Brain microvascular endothelial cell (primary cell): ENCODE measurements around the gene DNTT.

Experiments used
- DNase-seq: peaks from one replicate; pipeline ENCODE4 v3.0.0-alpha.2; 2020
- H3K27ac ChIP-seq: fragments of 250-450 bp; sonication (Bioruptor Pico); 2 replicates; pipeline ENCODE4 v1.5.1; 2020; ENCODE audit warnings: mild to moderate bottlenecking, moderate library complexity
- H3K27me3 ChIP-seq: fragments of 250-450 bp; sonication (Bioruptor Pico); replicated peaks from 2 replicates; pipeline ENCODE4 v1.5.1; 2020; ENCODE audit warnings: mild to moderate bottlenecking
- H3K36me3 ChIP-seq: fragments of 250-450 bp; sonication (Bioruptor Pico); replicated peaks from 2 replicates; pipeline ENCODE4 v1.5.1; 2020; ENCODE audit warnings: mild to moderate bottlenecking
- H3K4me3 ChIP-seq: 2 replicates; pipeline ENCODE4 v1.5.1; 2011; ENCODE audit warnings: low read depth, mild to moderate bottlenecking, control low read depth, low read length, moderate library complexity
- in situ Hi-C: cut with HindIII; loops from 2 replicates; pipeline ENCODE4 v1.10.0; 2017; ENCODE audit warnings: low sequenced_read_pairs, low pct_ligation_motif_present
- TF ChIP-seq, protein P1 (sequence below): IDR thresholded peaks from 2 replicates; pipeline ENCODE4 v1.5.1; 2011; ENCODE audit warnings: low read depth, mild to moderate bottlenecking, moderate library complexity, low read length, control low read depth, inconsistent platforms; ENCODE audit errors: missing control alignments

The DNTT gene

DNA sequence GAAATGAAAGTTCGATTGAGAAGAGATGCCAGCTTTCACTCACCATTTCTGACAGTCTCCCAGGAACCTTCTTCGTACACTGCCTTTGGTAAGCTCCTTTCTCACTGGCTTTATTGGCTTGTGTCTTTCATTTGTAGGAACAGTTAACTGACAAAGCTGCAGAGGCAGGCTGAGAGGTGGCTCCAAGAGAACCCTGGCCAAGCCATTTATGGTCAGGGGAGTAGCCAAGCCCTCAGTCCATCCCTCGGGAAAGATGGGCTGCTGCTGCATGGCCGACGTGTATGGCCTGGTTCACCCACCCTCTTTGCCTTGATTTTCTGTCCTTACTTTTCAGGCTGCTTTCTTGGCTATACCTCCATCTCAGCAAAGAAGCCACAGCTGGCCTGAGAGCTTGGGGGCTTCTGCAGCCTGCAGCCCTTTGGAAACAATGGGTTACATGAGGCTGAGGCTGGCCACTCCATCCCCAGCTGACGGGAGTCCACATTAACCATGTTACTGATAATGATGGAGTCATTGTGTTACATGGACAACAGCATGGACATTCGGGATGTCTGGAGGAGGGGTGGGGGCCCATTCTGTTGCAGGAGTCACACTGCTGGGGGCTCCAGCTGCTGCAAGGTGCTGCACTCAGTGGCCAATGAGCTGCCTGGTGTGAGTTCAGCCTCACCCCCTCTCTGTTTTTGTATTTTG lies 54.8 kb downstream of the DNTT start, which contains the start of gene OPALIN:
OPALIN (minus strand) TSS at position 152 of the 690 bp plus-strand sequence; CDS start at position 46, 106 bp downstream.
- Histone ChIP-seq H3K27ac (no peak within 1 kb of the TSS), H3K4me3 (no peak within 1 kb of the TSS), H3K36me3 (no peaks in the 10 kb centered on the region), H3K27me3 (no peaks in the 10 kb centered on the region)
- TF ChIP-seq, protein P1, sequence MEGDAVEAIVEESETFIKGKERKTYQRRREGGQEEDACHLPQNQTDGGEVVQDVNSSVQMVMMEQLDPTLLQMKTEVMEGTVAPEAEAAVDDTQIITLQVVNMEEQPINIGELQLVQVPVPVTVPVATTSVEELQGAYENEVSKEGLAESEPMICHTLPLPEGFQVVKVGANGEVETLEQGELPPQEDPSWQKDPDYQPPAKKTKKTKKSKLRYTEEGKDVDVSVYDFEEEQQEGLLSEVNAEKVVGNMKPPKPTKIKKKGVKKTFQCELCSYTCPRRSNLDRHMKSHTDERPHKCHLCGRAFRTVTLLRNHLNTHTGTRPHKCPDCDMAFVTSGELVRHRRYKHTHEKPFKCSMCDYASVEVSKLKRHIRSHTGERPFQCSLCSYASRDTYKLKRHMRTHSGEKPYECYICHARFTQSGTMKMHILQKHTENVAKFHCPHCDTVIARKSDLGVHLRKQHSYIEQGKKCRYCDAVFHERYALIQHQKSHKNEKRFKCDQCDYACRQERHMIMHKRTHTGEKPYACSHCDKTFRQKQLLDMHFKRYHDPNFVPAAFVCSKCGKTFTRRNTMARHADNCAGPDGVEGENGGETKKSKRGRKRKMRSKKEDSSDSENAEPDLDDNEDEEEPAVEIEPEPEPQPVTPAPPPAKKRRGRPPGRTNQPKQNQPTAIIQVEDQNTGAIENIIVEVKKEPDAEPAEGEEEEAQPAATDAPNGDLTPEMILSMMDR, result no peak
- no peak for DNase-seq
- in situ Hi-C loops, result no loop called here

DNA sequence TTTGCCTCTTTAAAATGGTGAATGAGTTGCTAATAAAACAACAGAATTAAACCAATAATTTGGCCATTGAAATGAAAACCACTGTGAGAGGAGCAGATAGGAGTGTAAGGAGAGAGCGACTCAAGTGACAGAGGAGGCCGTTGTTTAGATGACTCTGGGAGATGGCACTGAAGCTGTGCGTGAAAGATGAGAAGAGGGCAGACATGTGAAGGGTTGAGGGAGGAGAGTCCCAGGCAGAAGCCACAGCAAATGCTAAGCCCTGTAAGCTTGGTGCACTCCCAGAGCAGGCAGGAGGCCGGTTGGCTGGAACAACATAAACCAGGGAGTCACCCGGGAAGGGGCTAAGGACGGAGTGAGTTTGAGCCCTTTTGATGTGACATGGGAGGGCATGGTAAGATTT lies 55.4 kb downstream of the DNTT start:
- no peak for DNase-seq
- Histone ChIP-seq H3K4me3 (no peak overlapping the region), H3K27ac (no peak overlapping the region), H3K36me3 (no peaks in the 10 kb centered on the region), H3K27me3 (no peaks in the 10 kb centered on the region)
- TF ChIP-seq, protein P1, result no peak
- in situ Hi-C loops, result no loop called here

DNA sequence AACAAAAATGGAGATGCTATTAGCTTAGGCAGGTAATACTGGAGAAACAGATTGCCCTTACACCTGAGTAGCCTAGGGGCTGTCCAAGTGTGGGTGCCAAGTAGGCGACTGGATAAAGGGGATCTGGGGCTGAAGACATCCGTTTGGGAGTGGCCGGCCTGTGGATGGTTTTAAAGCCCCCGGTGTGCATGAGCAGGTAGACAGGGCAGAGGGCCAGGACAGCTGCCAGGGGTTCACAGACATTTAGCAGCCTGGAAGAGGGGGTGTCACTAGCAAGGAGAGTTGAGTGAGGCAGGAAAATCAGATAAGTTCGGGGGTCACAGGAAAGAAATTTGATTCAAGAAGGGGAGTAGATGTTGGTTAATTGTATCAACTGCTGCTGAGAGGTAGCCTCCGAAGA lies 56.1 kb downstream of the DNTT start:
- no peaks in the 10 kb centered on the region for H3K36me3 ChIP-seq
- in situ Hi-C loops, result no loop called here
- H3K4me3 ChIP-seq, result no peak overlapping the region
- no peak overlapping the region for H3K27ac ChIP-seq
- DNase-seq, result no peak
- H3K27me3 ChIP-seq, result no peaks in the 10 kb centered on the region
- TF ChIP-seq, protein P1, result no peak

DNA sequence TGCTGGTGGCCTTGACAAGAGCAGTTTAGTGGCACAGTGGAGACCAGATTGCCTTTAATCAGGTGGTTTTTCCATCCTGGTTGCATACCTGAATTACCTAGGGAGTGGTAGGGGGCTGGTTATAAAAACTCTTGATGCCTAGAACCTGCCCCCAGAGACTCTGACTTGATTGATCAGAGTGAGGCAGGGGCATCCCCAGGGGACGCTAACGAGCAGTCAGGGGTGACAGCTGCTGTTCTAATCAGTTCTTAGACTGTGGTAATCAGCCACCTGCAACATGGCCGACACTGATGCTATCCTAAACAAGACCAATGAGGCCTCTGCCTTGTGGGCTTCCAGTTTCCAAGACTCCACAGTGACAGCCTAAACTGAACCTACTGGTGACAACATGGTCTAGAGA lies 56.5 kb downstream of the DNTT start:
- TF ChIP-seq, protein P1, result no peak
- H3K36me3 ChIP-seq, result no peaks in the 10 kb centered on the region
- H3K27me3 ChIP-seq, result no peaks in the 10 kb centered on the region
- H3K27ac ChIP-seq, result no peak overlapping the region
- H3K4me3 ChIP-seq, result no peak overlapping the region
- DNase-seq, result no peak
- in situ Hi-C loops, result no loop called here

DNA sequence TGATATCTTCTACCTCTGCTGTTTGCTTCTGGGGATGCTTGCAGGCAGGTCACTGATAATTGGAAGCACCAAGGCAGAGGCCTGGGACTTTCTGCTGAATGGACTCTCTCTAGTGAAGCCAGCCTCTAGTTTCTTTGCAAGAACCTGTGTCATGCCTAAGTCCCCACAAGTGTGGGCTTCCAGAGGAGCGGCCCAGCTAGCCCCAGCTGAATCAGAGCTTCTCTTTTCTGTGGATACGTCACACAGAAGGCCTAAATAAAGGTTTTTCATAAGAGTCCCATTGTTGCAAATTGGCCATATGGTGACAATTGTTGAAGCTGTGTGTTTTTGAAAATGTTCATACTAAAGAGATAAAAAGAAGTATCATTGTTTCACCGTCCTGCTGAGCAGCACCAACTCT lies 61.3 kb downstream of the DNTT start:
- Histone ChIP-seq H3K4me3 (no peak overlapping the region), H3K27ac (no peak overlapping the region), H3K36me3 (no peaks in the 10 kb centered on the region), H3K27me3 (no peaks in the 10 kb centered on the region)
- TF ChIP-seq, protein P1, result no peak
- in situ Hi-C loops, result no loop called here
- no peak for DNase-seq

DNA sequence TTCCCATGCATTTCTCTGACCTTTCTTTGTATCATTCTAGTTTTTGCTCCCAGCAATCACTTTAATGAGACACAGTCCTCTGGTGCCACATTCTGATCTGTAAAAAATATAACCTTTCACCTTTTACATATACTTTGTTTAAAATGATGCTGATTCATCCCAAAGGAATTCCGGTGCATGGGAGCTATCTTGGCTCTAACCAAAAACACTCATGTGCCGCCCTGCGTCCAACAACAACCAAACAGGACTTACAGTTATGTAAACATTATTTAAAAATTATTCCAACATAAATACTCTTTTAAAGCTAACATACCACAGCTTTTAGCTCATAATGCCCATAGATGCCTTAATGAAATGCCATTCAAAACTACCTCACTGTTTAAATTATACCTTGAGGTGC lies 62.3 kb downstream of the DNTT start:
- Histone ChIP-seq H3K27ac (no peak overlapping the region), H3K27me3 (no peaks in the 10 kb centered on the region), H3K4me3 (no peak overlapping the region), H3K36me3 (no peaks in the 10 kb centered on the region)
- TF ChIP-seq, protein P1, result no peak
- DNase-seq, result no peak
- in situ Hi-C loops, result no loop called here
